Mononuclear cell (primary cell): ENCODE results near the gene KIF21B. TPM values are rescaled to one million over a fixed set of nuclear protein-coding genes. Genes with fewer than 3 reads are reported as not detected.
"Not testable (repeated sequence)": the region's sequence is repeated elsewhere in the genome, so short reads cannot be mapped to it uniquely, and the experiment has no call there.

Experiments used
- H3K27me3 ChIP-seq: 2 replicates; pipeline ENCODE4 v1.6.0; 2011; ENCODE audit warnings: low read length, control low read depth; ENCODE audit not compliant: insufficient read depth
- H3K4me1 ChIP-seq: 2 replicates; pipeline ENCODE4 v1.5.1; 2011; ENCODE audit warnings: mild to moderate bottlenecking, low read length, control low read depth; ENCODE audit not compliant: insufficient read depth
- H3K4me3 ChIP-seq: 2 replicates; pipeline ENCODE4 v1.5.1; 2011; ENCODE audit warnings: mild to moderate bottlenecking, low read length, moderate library complexity
- H3K9me3 ChIP-seq: 2 replicates; pipeline ENCODE4 v1.5.1; 2011; ENCODE audit warnings: low read depth, mild to moderate bottlenecking, control low read depth, low read length
- total RNA-seq: library from RNA; depleted of rRNA; stranded (reverse); fragments of >200 nt; gene quantifications from one replicate; pipeline ENCODE4 v1.2.3, GENCODE V29; 2012

KIF21B gene
- total RNA-seq, 1 donor = 41.1 TPM

DNA sequence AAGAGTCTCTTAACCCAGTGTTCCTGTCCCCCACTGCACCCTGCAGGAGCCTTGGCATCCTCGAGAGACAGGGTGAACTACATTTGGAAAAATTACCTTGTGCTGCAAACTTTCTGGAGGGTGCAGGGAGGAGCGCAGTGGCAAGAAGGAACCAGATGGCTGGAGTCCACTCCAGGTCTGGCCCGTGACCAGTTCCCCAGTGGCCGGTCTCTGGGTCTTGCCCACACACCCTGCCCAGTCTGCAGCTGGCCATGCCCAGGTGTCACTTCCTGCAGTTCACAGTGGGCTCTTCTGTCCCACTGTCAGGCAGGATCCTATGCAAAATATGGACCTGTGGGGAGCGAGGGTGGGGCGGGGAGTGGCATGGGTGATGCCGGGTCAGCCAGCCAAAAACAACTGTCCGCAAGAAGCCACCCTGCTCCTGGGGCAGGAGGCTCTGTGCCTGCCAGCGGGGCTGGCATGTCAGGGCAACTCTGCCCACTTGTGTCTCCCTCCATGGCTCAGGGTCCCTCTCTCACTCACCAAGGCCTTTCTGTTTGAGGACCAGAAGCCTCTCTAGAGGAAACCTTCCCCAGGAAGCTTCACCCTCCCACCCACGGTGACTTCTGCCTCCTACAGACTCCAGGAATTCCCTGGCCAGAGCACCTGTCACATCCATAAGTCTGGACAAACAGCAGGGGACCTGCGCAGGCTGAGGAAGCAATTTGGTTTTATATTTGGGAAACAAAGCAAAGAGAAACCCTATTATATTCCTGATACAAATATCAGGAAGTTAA, 55.6 kb downstream of the KIF21B start:
- no peaks in the 10 kb centered on the region for H3K27me3 ChIP-seq
- no peak overlapping the region for H3K4me3 ChIP-seq
- no peaks in the 10 kb centered on the region for H3K4me1 ChIP-seq
- no peaks in the 10 kb centered on the region for H3K9me3 ChIP-seq

DNA sequence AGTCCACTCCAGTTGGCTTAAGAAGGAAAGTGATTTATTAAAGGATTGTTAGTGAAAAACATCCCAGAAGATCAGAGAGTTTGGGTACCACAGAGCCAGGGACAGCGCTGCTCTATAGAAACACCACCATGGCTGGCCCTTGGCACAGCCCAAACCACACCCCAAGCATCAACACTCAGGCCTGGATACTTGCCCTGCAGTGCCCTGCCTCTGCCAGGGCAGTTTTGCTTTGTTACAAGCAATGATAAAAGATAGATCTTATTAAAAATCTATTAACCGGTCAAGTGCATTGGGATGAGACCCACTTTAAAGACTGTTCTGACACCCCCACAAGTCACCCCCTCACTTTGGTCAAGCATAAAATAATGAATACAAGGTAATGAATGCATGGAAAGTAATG, 56.6 kb downstream of the KIF21B start:
- Histone ChIP-seq H3K4me1 (no peaks in the 10 kb centered on the region), H3K27me3 (no peaks in the 10 kb centered on the region), H3K9me3 (no peaks in the 10 kb centered on the region), H3K4me3 (no peak overlapping the region)

DNA sequence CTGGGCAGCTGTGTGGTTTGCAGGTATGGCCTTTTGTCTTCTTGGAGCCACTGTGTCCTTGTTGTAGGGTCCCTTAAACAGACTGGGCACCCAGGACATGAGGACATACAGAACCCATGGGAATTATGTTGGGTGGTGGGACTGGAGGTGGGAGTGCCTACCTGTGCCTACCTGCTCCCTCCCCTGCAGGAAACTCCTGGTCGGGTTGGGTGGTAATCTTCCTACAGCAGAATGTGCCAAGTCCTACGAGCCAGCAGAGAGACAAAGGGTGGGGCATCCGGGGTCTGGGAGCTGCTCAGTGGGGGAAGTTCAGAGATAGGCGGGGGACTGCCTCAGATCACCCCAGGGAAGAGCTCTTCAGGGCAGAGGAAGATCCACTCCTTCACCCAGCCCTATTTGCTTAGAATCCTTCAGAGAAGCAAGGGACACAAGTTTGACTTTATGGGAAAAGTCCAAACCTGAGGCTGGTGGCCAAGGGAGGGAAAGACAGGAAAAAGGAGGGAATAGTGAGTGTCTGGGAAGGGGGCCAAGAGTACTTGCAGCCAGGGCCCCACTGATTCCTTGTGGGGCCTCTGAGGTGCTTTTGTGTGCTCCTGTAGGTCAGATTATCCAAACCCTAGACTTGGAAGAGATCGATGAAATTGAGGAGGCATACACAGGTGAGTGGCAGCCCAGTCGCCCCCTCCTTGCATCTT, 58.3 kb downstream of the KIF21B start:
- no peaks in the 10 kb centered on the region for H3K4me1 ChIP-seq
- H3K9me3 ChIP-seq = no peaks in the 10 kb centered on the region
- no peak overlapping the region for H3K4me3 ChIP-seq
- no peaks in the 10 kb centered on the region for H3K27me3 ChIP-seq

DNA sequence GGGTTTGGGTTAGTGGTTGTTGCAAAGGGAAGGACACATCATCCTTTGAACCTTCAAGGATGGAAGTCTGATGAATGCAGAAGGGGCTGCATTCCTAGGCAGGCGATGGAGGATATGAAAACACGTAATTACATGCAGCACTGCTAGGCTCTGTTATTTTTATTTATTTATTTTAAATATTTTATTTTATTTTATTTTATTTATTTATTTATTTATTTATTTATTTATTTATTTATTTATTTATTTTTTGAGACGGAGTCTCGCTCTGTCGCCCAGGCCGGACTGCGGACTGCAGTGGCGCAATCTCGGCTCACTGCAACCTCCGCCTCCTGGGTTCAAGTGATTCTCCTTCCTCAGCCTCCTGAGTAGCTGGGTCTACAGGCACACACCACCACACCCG, 59.6 kb downstream of the KIF21B start:
- H3K27me3 ChIP-seq, H3K9me3 ChIP-seq, H3K4me1 ChIP-seq, H3K4me3 ChIP-seq: not testable (repeated sequence)

DNA sequence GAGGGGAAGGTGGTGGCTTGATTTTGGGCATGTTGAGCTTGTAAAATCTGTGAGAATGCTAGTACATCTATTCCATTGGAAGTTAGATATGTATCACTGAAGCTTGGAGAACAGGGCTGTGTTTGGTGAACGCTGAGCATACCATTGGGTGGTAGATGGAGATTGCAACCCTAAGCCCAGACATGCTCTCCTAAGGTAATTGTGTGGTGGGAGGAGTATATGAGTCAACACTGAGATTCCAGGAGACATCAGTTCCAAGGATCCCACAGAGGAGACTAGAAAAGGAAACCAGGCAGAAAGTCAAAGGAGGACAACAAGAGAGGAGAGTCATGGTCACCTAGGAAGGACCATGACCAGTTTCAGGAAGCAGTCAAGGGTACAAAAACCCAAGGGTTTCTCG, 60.4 kb downstream of the KIF21B start:
- Histone ChIP-seq H3K4me3 (no peak overlapping the region), H3K27me3 (no peaks in the 10 kb centered on the region), H3K9me3 (no peaks in the 10 kb centered on the region), H3K4me1 (no peaks in the 10 kb centered on the region)

DNA sequence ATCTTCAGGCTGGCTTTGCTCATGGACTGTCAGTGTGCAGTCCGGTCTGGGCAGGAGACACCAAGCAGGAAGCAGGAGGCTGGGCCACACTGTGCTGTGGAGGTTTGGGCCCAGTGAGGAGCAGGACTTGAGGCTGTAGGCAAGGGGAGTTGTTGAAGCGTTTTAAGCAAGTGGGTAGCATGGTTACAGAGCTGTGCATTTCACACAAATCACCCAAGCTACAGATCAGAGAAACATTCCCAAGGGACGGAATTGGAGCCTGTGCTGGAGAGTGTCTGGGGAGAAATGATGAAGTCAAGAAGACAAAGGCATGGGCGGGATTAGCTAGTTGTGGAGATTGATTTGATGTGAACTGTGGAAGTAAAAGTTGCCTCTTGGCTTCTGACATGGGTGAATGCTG, 60.9 kb downstream of the KIF21B start:
- H3K4me3 ChIP-seq = no peak overlapping the region

DNA sequence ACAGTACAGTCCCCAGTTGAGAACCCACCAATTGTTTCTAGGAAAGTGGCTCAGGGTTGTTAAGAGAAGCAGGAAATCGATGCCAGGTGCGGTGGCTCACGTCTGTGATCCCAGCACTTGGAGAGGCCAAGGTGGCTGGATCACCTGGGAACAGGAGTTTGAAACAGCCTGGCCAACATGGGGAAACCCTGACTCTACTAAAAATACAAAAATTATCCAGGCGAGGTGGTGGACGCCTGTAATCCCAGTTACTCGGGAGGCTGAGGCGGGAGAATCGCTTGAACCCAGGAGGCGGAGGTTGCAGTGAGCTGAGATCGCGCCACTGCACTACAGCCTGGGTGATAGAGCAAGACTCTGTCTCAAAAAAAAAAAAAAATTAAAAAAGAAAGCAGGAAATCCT, 61.4 kb downstream of the KIF21B start:
- H3K4me3 ChIP-seq, H3K4me1 ChIP-seq, H3K9me3 ChIP-seq, H3K27me3 ChIP-seq: not testable (repeated sequence)

More for the DNA sequence above, 60.9 kb downstream of the KIF21B start:
- Histone ChIP-seq H3K9me3 (no peaks in the 10 kb centered on the region), H3K27me3 (no peaks in the 10 kb centered on the region), H3K4me1 (no peaks in the 10 kb centered on the region)

DNA sequence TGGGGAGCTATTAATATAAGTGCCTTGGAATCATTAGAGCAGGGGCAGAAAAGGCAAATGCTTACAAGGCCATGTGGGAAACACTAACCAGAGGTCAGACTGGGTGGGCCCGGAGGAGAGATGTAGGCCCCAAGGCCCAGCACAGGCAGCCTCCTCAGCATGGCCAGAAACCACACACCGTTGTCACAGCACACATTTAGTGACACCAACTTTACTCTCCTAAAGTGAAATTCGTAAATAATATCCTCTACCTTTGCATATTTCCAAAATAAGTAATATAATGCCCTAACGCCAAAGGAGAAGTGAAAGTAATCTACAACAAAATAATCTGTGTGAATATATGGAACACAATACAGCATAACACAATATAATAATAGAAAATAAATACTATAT, 62.6 kb downstream of the KIF21B start:
- Histone ChIP-seq H3K4me3 (no peak overlapping the region), H3K4me1 (no peaks in the 10 kb centered on the region), H3K9me3 (no peaks in the 10 kb centered on the region), H3K27me3 (no peaks in the 10 kb centered on the region)

DNA sequence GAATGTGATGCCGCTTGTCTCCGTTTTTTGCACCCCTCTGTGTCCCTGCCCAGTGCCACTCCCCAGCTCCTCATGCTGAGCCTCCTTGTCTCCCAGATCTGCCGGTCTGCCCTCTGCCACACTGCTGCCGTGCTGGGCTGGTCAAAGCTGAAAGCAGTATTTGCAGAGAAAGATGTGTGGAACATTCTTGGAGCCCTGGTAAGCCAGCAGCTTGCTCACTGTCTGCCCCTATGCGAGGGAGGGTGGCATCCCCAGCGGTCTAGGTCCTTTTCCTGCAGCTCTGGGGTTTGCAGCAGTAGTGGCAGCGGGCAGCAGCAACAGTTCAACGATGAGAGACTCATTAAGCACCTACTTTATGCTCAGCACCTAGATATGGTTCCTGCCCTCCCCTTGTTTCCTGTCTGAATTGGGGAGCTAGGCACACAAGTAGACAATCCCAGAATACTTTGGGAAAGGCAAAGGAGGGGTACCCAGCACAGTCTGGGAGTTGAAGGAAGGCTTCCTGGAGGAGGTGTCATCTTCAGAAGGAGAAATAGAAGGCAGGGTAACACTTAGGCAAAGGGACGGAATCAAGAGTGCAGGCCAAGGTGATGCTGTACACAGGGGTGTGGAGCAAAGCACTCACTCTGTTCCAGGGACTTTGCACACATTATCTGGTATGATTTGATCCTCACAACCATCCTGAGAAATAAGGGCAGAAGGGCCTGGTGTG, 63.1 kb downstream of the KIF21B start:
- no peaks in the 10 kb centered on the region for H3K27me3 ChIP-seq
- no peaks in the 10 kb centered on the region for H3K9me3 ChIP-seq
- no peaks in the 10 kb centered on the region for H3K4me1 ChIP-seq
- H3K4me3 ChIP-seq = no peak overlapping the region

DNA sequence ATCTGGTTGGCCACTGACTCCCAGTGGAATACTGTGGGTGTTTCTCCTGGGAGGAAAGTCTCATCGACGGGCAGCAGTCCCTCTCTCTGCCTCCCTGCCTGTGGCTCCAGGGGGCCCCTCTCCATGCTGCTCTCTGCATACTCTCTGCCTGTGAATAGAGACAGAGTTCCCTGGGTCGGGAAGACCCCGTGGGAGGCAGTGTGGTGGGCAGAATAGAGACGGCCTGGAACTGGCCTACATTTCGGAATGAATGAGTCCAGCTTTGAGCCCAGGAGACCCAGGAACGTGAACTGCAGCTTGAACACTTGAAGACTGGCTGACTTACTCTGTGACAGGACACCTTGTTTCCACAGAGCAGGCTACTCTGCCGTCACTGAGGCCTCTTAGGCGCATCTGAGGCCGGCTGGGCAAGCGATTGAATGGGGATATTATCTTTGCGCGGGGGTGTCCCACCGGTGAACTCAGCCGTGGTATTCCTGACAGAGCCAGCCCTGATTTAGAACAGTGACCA, 64.0 kb downstream of the KIF21B start:
- no peak overlapping the region for H3K4me3 ChIP-seq
- H3K9me3 ChIP-seq = no peaks in the 10 kb centered on the region
- no peaks in the 10 kb centered on the region for H3K27me3 ChIP-seq
- no peaks in the 10 kb centered on the region for H3K4me1 ChIP-seq

DNA sequence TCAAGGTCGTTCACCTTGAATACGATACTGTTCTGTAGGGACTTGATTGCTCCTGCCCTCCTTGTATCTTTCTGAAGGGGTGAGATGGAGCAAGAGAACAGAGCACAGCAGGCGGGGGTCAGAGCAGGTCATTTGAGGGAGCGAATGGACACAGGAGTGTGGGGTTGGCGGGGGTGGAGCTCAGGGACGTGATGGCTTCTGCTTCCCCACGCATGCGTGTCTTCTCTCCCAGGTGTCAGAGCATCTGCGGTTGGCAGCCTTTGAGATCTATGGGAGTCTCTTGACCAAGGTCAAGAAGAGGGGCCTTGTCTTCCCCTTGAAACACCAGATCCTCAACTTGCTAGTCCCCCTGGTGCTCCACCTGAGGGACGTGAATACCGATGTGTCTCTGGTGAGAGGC, 64.9 kb downstream of the KIF21B start:
- H3K27me3 ChIP-seq = no peaks in the 10 kb centered on the region
- H3K9me3 ChIP-seq = no peaks in the 10 kb centered on the region
- no peaks in the 10 kb centered on the region for H3K4me1 ChIP-seq
- H3K4me3 ChIP-seq = no peak overlapping the region

DNA sequence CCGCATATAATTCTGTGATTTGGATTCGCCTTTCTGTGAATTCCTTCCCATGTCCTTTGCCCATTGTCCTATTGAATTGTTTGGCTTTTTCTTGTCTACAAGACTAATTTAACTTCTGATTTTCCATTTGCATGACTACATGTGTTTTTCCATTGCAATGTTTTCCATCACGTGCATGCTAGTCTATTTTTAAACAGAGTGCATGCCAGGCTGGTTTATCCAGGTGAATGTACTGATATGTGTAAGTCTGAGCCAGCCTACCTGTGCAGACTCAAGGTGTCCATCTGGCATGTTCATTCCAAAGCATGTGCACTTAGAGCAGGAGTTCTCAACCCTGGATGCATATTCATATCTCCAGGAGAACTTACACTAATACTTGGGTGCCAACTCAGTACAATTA, 69.1 kb downstream of the KIF21B start:
- Histone ChIP-seq H3K9me3 (no peaks in the 10 kb centered on the region), H3K27me3 (no peaks in the 10 kb centered on the region), H3K4me1 (no peaks in the 10 kb centered on the region), H3K4me3 (no peak overlapping the region)

DNA sequence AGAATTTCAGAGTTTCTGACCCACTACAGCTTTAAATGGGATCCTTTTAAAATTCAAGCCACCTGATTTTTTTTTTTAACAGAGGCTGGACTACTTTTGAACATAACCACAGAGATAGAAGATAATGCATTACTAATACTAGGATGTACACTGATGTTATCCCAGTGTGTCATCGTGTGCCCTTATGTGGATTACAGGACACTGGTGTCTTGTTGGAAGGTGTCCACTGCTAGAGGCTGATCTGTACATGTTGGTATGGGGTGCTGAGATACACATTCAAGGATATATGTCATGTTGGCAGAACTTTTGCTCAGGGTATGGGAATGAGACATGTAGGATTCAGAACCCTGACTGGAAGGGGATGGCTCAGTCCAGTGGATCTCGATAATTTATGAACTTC, 72.5 kb downstream of the KIF21B start:
- H3K27me3 ChIP-seq = no peaks in the 10 kb centered on the region
- H3K4me1 ChIP-seq = no peaks in the 10 kb centered on the region
- no peak overlapping the region for H3K4me3 ChIP-seq
- no peaks in the 10 kb centered on the region for H3K9me3 ChIP-seq

DNA sequence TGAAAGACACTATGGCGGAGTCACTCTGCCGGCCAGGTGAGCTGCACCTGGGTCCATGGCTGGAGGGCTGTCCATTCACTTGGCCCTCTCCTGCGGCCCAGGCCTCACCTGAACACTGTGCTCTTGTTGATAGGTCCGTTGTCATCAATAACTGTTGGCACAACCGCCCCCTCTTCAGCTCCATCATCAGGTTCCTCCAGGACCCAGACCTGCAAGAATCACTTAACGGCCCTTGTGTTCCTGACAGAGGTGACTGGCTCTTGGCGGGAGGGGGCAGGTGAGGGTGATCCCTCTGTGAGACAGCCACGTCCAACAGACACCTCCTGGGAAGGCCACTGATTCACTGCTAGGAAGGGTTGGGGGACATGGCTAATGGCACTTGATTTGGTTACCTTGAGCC, 73.9 kb downstream of the KIF21B start:
- Histone ChIP-seq H3K4me1 (no peaks in the 10 kb centered on the region), H3K4me3 (no peak overlapping the region), H3K9me3 (no peaks in the 10 kb centered on the region), H3K27me3 (no peaks in the 10 kb centered on the region)

DNA sequence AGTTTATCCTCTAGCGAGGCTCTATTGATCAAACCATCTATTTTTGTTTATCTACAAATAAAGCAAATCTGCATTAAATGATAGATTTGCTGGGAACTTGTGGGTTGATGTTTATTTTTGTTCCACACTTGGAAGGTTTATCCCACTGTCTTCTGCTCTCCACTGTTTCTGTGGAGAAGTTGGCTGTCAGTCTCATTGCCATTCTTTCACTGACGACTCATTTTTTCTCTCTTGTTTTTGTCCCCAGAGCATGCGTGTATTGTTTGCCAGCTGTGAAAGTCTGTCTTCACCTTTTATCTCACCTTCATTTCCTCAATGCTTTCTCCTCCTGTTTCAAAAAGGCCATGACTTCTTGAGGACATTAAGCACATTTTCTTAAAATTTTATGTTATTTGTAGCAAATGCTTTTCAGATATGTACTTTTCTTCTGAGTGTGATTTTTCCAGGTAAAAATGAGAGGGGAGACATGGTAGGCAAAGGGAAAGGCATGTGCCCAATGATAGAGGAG, 76.4 kb downstream of the KIF21B start:
- H3K4me1 ChIP-seq = no peaks in the 10 kb centered on the region
- no peaks in the 10 kb centered on the region for H3K27me3 ChIP-seq
- H3K4me3 ChIP-seq = no peak overlapping the region
- no peaks in the 10 kb centered on the region for H3K9me3 ChIP-seq
